Neuronal stem cell (in vitro differentiated cells): ENCODE data around the gene RBMS3.
A peak's percentile ranks its signal among the peaks of the same experiment; 100 is the strongest.

Experiments
- DNase-seq: peaks from one replicate; pipeline ENCODE4 v3.0.0-alpha.2; 2013; ENCODE audit warnings: low spot score
- H2AFZ ChIP-seq: one replicate; pipeline ENCODE4 v1.6.1; 2013; ENCODE audit warnings: mild to moderate bottlenecking, low read length, inconsistent platforms
- H2AK5ac ChIP-seq: 2 replicates; pipeline ENCODE4 v1.6.1; 2013; ENCODE audit warnings: low read depth, mild to moderate bottlenecking, inconsistent platforms, low read length, moderate library complexity, mixed read lengths
- H2BK120ac ChIP-seq: 2 replicates; pipeline ENCODE4 v1.6.1; 2013; ENCODE audit warnings: low read depth, mild to moderate bottlenecking, inconsistent platforms, low read length, moderate library complexity, mixed read lengths
- H2BK12ac ChIP-seq: one replicate; pipeline ENCODE4 v1.6.1; 2013; ENCODE audit warnings: low read length, inconsistent platforms
- H2BK15ac ChIP-seq: 2 replicates; pipeline ENCODE4 v1.6.1; 2013; ENCODE audit warnings: mild to moderate bottlenecking, low read length, inconsistent platforms, mixed read lengths
- H2BK5ac ChIP-seq: one replicate; pipeline ENCODE4 v1.6.1; 2013; ENCODE audit warnings: inconsistent platforms, mild to moderate bottlenecking, low read length, moderate library complexity
- H3K14ac ChIP-seq: one replicate; pipeline ENCODE4 v1.6.1; 2013; ENCODE audit warnings: low read length, inconsistent platforms
- H3K18ac ChIP-seq: 2 replicates; pipeline ENCODE4 v1.6.1; 2013; ENCODE audit warnings: low read length, inconsistent platforms
- H3K23ac ChIP-seq: 2 replicates; pipeline ENCODE4 v1.6.1; 2013; ENCODE audit warnings: low read depth, mild to moderate bottlenecking, mixed read lengths, low read length, inconsistent platforms; ENCODE audit not compliant: poor library complexity
- H3K27ac ChIP-seq: replicated peaks from 3 replicates; pipeline ENCODE4 v1.5.1; 2013; ENCODE audit warnings: low read length, inconsistent platforms
- H3K27me3 ChIP-seq, 3 experiments: 2 replicates each; pipeline ENCODE4 v1.6.1; 2013; ENCODE audit warnings: low read length in 3 of 3, mild to moderate bottlenecking in 2 of 3, inconsistent platforms in 1 of 3, low read depth in 1 of 3, mixed read lengths in 1 of 3, moderate library complexity in 1 of 3; ENCODE audit not compliant: control insufficient read depth in 3 of 3, insufficient read depth in 3 of 3
- H3K36me3 ChIP-seq, 2 donors: replicated peaks in 1 of 2; 2 replicates each; pipeline ENCODE4 v1.6.1; 2013; ENCODE audit warnings: low read length in 2 of 2; ENCODE audit not compliant: control insufficient read depth in 2 of 2, insufficient read depth in 2 of 2
- H3K4ac ChIP-seq: 2 replicates; pipeline ENCODE4 v1.6.1; 2013; ENCODE audit warnings: inconsistent platforms, mild to moderate bottlenecking, low read length, moderate library complexity
- H3K4me1 ChIP-seq, 2 donors: 1 replicate in 1 of 2; 2 replicates in 1 of 2; pipeline ENCODE4 v1.6.1; 2013; ENCODE audit warnings: low read length in 2 of 2, low read depth in 1 of 2; ENCODE audit not compliant: control insufficient read depth in 2 of 2, insufficient read depth in 1 of 2
- H3K4me2 ChIP-seq: one replicate; pipeline ENCODE4 v1.6.1; 2013; ENCODE audit warnings: mild to moderate bottlenecking, low read length, inconsistent platforms; ENCODE audit not compliant: insufficient read depth, poor library complexity, severe bottlenecking
- H3K4me3 ChIP-seq, 2 donors: 2 replicates each; pipeline ENCODE4 v1.5.1; 2013; ENCODE audit warnings: low read length in 2 of 2, mild to moderate bottlenecking in 2 of 2, inconsistent platforms in 1 of 2, moderate library complexity in 1 of 2
- H3K79me1 ChIP-seq: one replicate; pipeline ENCODE4 v1.6.1; 2013; ENCODE audit warnings: low read depth, mild to moderate bottlenecking, inconsistent platforms, low read length, moderate library complexity
- H3K9ac ChIP-seq: one replicate; pipeline ENCODE4 v1.6.1; 2013; ENCODE audit warnings: mild to moderate bottlenecking, low read depth, low read length, inconsistent platforms; ENCODE audit not compliant: poor library complexity
- H3K9me3 ChIP-seq, 2 donors: replicated peaks in 1 of 2; 2 replicates each; pipeline versions ENCODE3 to v1.6.1; 2013; ENCODE audit warnings: low read length in 2 of 2, mild to moderate bottlenecking in 2 of 2, inconsistent platforms in 1 of 2, low read depth in 1 of 2, mixed read lengths in 1 of 2, moderate library complexity in 1 of 2; ENCODE audit not compliant: control insufficient read depth in 2 of 2, insufficient read depth in 1 of 2
- H4K8ac ChIP-seq: one replicate; pipeline ENCODE4 v1.6.1; 2013; ENCODE audit warnings: low read depth, mild to moderate bottlenecking, inconsistent platforms, low read length, moderate library complexity
- H4K91ac ChIP-seq: one replicate; pipeline ENCODE4 v1.6.1; 2013; ENCODE audit warnings: low read length, low read depth, mild to moderate bottlenecking, inconsistent platforms; ENCODE audit not compliant: poor library complexity
- WGBS, 2 donors: extraction: QIAGEN DNeasy Blood & Tissue Kit; methylation state at CpG; one replicate each; pipeline ENCODE4 v1.1.7; 2013; ENCODE audit warnings: missing lambda C conversion rate in 2 of 2, mixed read lengths in 1 of 2; ENCODE audit not compliant: insufficient read length in 2 of 2, insufficient replicate concordance in 1 of 2; ENCODE audit errors: extremely low coverage in 2 of 2; 5-methylcytosine and 5-hydroxymethylcytosine counted together

Gene RBMS3

DNA sequence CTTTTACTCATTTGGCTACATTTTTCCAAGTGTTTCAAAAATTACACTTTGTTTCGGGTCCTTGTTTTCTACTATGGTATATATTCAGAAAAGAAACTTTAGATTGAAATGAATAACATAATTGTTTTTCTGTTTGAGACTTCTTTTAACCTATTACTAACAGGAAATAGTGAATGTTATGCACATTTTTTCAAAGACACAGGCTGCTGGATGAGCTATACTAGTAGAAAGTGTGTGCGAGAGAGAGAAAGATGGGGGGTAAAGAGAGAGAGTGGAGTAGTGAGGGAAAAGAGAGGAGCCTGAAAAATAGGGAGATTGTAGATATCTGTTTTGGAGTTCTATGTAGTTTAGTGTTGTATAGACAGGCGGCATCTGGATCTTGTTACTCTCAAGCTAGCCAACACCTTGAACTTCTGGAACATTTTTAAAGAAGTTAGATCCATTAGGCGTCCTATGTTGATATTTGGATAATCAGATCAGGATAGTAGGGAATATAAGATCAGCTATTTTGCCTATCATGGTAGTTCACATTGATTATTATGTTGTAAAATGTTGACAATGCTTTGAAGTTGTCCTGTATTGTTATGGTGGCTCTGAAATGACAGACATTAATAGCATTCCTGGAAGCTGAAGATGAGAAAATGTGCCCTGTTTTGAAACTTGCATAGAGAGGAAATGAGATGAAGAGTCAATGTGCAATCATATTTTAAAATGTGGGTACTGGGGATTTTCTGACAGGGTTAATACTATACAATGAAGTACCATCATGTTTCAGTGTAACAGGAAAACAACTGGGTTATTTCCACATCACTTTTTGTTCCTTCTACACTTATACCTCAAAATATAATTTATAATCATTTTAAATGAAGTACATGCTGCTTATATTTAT is 2.6 kb downstream of the RBMS3 start:
- no peak overlapping the region for H2BK12ac ChIP-seq
- H2AK5ac ChIP-seq: no peak overlapping the region
- 100% methylated on average over 1 of the region's 4 CpGs; no CpG with 5 or more reads in 1 of the 2 donors for WGBS, 2 donors
- no peak overlapping the region for H3K27ac ChIP-seq
- peak overlapping the region in 1 of 2 donors; percentile 49 for H3K4me3 ChIP-seq
- H3K18ac ChIP-seq: no peak overlapping the region
- peaks cover 11 to 18% of the 10 kb centered on the region in 2 donors for H3K4me1 ChIP-seq
- H2BK5ac ChIP-seq: no peak overlapping the region
- DNase-seq: no peak
- H3K23ac ChIP-seq: no peak overlapping the region
- no peak overlapping the region for H3K14ac ChIP-seq
- H3K4ac ChIP-seq: no peak overlapping the region
- H2BK120ac ChIP-seq: no peak overlapping the region
- no peak overlapping the region for H4K8ac ChIP-seq
- no peaks in the 10 kb centered on the region for H3K27me3 ChIP-seq
- H3K36me3 ChIP-seq: no peaks in the 10 kb centered on the region
- no peak overlapping the region for H3K4me2 ChIP-seq
- H3K9ac ChIP-seq: no peak overlapping the region
- H2AFZ ChIP-seq: peak overlapping the region; percentile 86
- no peak overlapping the region for H4K91ac ChIP-seq
- H2BK15ac ChIP-seq: no peak overlapping the region
- no peaks in the 10 kb centered on the region for H3K9me3 ChIP-seq
- no peaks in the 10 kb centered on the region for H3K79me1 ChIP-seq

DNA sequence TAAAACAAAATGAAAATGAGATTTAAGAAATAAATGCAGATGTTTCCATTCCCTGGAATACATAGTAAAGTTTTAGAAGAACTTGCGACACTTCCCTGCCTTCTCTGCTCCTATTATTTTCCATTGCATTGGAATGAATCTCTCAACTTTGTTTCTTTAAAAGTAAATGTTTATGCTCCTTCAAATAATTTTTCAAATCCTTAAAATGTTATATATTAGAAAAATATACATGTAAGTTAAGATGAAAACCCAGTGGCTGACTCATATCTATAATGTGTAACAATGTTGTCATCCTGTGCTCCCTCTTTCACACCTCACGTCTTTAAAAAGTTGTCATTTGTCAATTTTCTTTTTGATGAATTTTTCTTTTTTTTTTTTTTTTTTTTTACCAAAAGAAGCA is 3.6 kb downstream of the RBMS3 start:
- H4K8ac ChIP-seq: no peak overlapping the region
- H3K9ac ChIP-seq: no peak overlapping the region
- no peak overlapping the region for H3K27ac ChIP-seq
- H3K9me3 ChIP-seq: no peaks in the 10 kb centered on the region
- H2BK120ac ChIP-seq: no peak overlapping the region
- no peaks in the 10 kb centered on the region for H3K79me1 ChIP-seq
- DNase-seq: no peak
- H3K4me2 ChIP-seq: no peak overlapping the region
- no peak overlapping the region for H3K18ac ChIP-seq
- no peak overlapping the region for H4K91ac ChIP-seq
- peaks cover 11 to 18% of the 10 kb centered on the region in 2 donors for H3K4me1 ChIP-seq
- no peak overlapping the region for H2AFZ ChIP-seq
- no peaks in the 10 kb centered on the region for H3K36me3 ChIP-seq
- no peak overlapping the region for H3K4me3 ChIP-seq
- H3K27me3 ChIP-seq: no peaks in the 10 kb centered on the region
- no peak overlapping the region for H3K23ac ChIP-seq
- H2AK5ac ChIP-seq: no peak overlapping the region
- no CpG with 5 or more reads among the region's 2 CpGs for WGBS, 2 donors
- no peak overlapping the region for H3K4ac ChIP-seq
- no peak overlapping the region for H2BK15ac ChIP-seq
- H3K14ac ChIP-seq: no peak overlapping the region
- H2BK5ac ChIP-seq: no peak overlapping the region
- H2BK12ac ChIP-seq: no peak overlapping the region

DNA sequence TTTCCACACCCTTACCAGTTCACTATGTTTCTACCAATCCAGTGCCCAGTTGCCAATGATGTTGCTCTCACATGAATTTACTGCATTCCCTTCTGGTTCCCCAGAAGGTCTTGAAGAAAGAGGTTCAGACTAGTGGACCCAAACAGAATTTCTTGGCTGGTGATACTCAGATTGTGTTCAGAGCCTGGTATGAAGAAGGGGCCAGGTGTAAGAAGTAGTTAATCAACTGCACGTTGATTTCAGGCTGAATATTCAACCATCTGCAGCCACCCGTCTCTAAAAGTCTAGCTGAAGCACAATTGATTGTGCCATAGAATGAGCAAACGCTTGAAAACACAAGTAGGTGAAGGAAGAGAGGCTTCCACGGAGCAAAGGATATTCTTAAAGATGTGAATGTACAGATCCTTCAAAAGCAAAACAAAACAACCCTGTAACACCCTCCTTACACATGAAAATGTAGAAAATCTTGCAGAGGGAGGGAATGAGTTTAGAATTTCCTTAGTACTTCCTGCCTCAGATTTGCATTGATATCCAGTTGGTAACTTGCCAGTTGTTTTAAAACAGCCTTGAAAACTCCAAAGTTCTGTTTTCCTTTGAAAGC is 4.7 kb downstream of the RBMS3 start:
- no peak for DNase-seq
- Histone ChIP-seq H3K27me3 (no peaks in the 10 kb centered on the region), H3K36me3 (no peaks in the 10 kb centered on the region), H2BK15ac (no peak overlapping the region), H3K4me1 (peaks cover 11 to 18% of the 10 kb centered on the region in 2 donors), H3K79me1 (no peaks in the 10 kb centered on the region), H3K14ac (no peak overlapping the region), H2BK120ac (no peak overlapping the region), H3K4me3 (no peak overlapping the region), H3K23ac (no peak overlapping the region), H2BK5ac (no peak overlapping the region), H2AK5ac (no peak overlapping the region), H3K4ac (no peak overlapping the region), H3K27ac (no peak overlapping the region), H4K91ac (no peak overlapping the region), H2BK12ac (no peak overlapping the region), H3K4me2 (no peak overlapping the region), H2AFZ (peak overlapping the region; percentile 82), H3K9ac (no peak overlapping the region), H3K9me3 (no peaks in the 10 kb centered on the region), H3K18ac (no peak overlapping the region), H4K8ac (no peak overlapping the region)
- no CpG with 5 or more reads among the region's 4 CpGs for WGBS, 2 donors

DNA sequence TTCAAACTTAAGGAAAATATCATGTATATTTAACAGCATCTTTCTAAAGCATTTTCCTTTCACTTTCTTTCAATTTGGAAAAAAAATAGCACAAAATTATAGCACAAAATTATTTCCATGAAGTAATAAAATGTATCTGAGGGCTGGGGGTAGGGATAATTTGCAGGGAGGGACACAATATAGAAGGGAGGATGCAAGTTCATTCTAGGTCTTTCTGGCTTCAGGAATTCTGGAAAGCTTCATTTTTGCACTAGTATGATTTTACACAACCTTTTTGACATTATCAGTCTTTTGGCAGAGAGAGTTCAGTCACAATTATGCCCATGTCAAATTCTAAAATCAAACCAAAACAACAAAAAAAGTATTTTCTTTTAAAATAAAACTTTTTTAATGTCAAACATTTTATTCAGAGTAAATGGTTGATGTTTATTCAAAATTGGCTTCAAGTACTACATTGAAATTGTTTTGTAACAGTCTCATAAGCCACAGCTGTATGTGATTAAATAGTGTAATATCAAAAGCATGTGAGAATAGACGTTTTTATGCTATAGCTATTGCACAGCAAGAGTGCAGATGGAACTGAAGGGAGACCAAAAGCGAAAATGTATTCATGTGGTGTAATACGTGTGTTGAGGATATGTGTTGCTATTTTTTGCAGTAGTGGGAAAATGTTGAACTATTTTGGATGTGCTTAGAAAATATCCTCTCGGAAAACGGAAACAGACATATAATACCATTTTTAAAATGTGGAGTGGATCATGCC is 5.8 kb downstream of the RBMS3 start:
- no peak overlapping the region for H3K18ac ChIP-seq
- no peak overlapping the region for H3K27ac ChIP-seq
- no peaks in the 10 kb centered on the region for H3K79me1 ChIP-seq
- no peak overlapping the region for H2BK15ac ChIP-seq
- no peak overlapping the region for H2BK120ac ChIP-seq
- 100% methylated on average over 1 of the region's 5 CpGs; no CpG with 5 or more reads in 1 of the 2 donors for WGBS, 2 donors
- H3K4ac ChIP-seq: no peak overlapping the region
- no peak overlapping the region for H3K4me2 ChIP-seq
- H2AFZ ChIP-seq: no peak overlapping the region
- H3K14ac ChIP-seq: no peak overlapping the region
- H3K4me3 ChIP-seq: no peak overlapping the region
- no peak overlapping the region for H4K8ac ChIP-seq
- no peak overlapping the region for H2BK12ac ChIP-seq
- no peak overlapping the region for H4K91ac ChIP-seq
- peaks cover 6 to 22% of the 10 kb centered on the region in 2 donors for H3K4me1 ChIP-seq
- H2AK5ac ChIP-seq: no peak overlapping the region
- no peaks in the 10 kb centered on the region for H3K27me3 ChIP-seq
- DNase-seq: no peak
- no peaks in the 10 kb centered on the region for H3K9me3 ChIP-seq
- H3K36me3 ChIP-seq: no peaks in the 10 kb centered on the region
- no peak overlapping the region for H3K9ac ChIP-seq
- no peak overlapping the region for H2BK5ac ChIP-seq
- no peak overlapping the region for H3K23ac ChIP-seq
